GM12892 (cell line): ENCODE results near the gene ATPAF2.

Experiments
- DNase-seq: peaks from one replicate; pipeline ENCODE4 v3.0.0; 2011; ENCODE audit not compliant: insufficient read length
- FAIRE-seq: peaks from 2 replicates; lab custom pipeline; 2011; peaks lifted over from hg19 to GRCh38; lab: Jason Lieb, UNC
- POLR2A ChIP-seq: IDR thresholded peaks from 2 replicates; pipeline ENCODE4 v1.6.1; 2011; ENCODE audit warnings: low read depth, low read length, control low read depth
- POLR2AphosphoS5 ChIP-seq: IDR thresholded peaks from 2 replicates; pipeline ENCODE4 v1.6.1; 2011; ENCODE audit warnings: low read depth, low read length, control low read depth
- TAF1 ChIP-seq: IDR thresholded peaks from 2 replicates; pipeline ENCODE4 v1.6.1; 2011; ENCODE audit warnings: low read depth, mild to moderate bottlenecking, control low read depth, low read length, borderline replicate concordance

ATPAF2 gene

DNA sequence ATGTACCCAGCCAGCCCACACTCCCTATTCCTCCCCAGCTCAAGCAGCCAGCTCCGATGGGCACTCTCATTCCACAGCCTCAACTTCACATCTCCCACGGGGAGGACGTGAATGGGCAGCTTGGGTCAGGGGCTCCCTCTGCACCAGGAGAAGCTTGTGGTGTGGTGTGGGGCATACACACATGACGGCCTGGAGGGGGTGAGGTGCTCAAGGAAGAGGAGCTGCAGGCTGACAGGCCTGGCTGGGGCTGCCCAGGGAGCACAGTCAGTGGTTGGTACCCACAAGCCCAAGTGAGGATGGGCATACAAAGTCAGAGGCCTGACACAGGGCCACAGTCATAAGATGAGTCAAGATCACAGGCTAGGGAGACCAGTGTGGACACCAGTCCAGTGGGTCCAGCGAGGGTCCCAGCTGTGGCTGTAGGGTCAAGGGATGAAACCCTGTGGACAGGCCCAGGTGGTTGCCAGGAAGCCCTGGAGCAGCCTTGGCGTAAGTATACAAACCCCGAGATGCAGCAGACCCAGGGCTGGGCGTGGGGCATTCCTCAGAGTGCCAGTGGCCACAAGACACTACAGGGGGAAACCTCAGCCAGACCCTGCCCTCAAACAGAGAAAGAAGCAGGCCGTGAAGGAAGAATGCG is 61.9 kb downstream of the ATPAF2 start:
- FAIRE-seq (no peak), DNase-seq (no peak)
- TF ChIP-seq TAF1 (no peak), POLR2AphosphoS5 (no peak), POLR2A (no peak)

DNA sequence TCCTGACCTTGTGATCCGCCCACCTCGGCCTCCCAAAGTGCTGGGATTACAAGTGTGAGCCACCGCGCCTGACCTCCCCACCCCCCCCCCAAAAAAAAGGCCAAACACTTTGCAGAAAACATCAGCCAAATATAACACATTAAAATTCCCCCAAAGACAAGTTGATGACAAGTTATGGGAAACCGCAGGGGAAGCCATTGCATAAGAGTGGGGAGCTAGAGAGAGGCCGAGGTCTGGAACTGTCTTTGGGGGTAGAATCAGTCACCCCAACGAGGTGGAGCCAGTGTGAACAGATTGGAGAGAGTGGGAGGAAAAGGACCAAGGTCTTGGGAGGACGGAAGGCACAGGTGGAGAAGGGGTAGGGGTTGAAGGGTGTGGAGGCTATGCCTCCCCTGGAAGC is 63.5 kb downstream of the ATPAF2 start:
- no peak for FAIRE-seq
- no peak for DNase-seq
- TF ChIP-seq POLR2A, result no peak
- no peak for TF ChIP-seq POLR2AphosphoS5
- no peak for TF ChIP-seq TAF1

DNA sequence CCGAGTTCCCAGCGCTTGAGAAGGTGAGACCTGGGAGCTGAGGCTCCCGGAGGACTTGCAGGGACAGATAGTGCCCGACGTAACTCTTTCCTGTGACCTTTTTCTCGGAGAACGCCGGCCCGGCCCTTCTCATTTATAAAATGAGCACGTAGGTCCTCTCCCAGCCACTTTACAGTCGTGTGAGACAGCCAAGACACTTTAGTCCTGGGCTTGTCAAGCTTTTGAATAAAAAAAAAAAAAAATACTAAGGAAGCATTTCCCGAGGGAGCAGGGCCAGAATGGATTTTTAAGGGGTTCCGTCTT is 66.1 kb downstream of the ATPAF2 start:
- DNase-seq (no peak), FAIRE-seq (no peak)
- TF ChIP-seq TAF1 (no peak), POLR2A (no peak), POLR2AphosphoS5 (no peak)

DNA sequence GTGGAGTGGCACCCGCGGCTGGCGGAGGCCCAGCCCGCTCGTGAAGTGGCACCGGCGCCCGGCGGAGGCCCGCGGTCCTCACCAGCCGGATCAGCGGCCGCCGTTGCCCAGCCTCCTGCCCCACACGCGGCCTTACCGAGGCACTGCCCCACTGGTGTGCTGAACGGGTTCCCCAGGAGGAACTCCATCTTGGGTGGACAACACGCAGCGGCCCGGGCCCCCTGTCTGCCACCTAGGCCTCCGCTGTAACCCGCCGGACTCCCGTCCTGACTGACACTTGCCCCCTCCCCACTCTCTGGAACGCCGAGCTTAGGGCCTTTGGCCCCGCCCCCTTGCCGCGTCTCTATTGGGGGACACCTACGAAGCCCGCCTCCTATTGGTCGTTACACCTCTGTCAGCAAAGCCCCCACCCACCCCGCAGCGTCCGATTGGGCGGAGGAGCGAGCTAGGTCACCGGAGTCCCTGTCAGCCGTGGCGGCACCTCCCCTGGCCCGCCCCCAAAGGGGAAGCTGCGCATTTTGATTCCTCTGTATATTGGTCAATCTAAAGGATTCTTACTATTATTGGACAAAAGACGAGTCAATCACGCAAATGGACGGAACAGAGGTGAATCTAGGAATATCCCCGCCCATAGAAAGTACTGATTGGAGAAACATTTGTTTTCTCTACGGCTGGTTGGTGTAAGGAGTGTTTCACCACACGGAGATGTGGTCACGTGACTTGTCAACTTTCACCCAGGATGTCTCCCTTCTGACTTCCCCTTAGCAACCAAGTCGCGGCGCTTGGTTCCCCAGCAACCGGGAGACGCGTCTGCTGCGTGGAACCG is 66.6 kb downstream of the ATPAF2 start, which contains the start of the genes DRC3 and TOM1L2:
Gene DRC3 (plus strand): TSS at position 737 of the 826 bp plus-strand sequence. CDS start 4,737 bp downstream, outside the sequence.
Gene TOM1L2 (minus strand): TSS at position 275 of the 826 bp plus-strand sequence. CDS start 87 bp downstream, at position 188.
- DNase-seq (peak; percentile 96), FAIRE-seq (peak; percentile 99)
- peak; percentile 39; the same call in 1 of the 2 replicates for TF ChIP-seq POLR2A
- TF ChIP-seq TAF1, result no peak
- TF ChIP-seq POLR2AphosphoS5, result no peak

DNA sequence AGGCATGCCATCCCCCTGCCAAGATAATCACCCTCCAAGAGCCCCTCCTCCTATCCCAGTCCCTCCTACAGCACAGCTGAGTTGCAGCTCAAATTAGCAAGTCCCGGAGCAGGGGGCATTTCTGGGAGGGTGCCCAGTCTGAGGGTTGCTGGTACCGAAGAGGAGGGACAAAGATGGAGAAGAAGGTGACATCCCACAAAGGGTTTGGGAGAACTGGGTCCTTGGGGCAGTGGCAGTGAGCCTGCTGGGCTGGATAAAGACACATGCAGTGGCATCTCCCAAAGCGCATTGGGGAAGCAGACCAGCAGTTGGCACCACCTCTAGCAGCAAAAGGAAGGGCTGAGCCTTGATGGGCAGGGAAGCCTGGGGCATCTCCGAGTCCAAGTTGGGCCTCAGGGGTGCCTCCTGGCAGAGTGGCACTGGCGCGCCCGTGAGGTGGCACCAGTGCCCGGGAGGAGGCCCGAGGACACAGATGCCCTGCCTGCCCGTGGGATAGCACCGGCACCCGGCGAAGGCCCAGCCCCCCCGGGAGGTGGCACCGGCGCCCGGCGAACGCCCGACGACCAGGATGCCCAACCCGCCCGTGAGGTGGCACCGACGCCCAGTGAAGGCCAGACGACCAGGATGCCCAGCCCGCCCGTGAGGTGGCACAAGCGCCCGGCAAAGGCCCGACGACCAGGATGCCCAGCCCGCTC is 67.4 kb downstream of the ATPAF2 start:
- FAIRE-seq (no peak), DNase-seq (no peak)
- no peak for TF ChIP-seq POLR2AphosphoS5
- no peak for TF ChIP-seq POLR2A
- TF ChIP-seq TAF1, result no peak

DNA sequence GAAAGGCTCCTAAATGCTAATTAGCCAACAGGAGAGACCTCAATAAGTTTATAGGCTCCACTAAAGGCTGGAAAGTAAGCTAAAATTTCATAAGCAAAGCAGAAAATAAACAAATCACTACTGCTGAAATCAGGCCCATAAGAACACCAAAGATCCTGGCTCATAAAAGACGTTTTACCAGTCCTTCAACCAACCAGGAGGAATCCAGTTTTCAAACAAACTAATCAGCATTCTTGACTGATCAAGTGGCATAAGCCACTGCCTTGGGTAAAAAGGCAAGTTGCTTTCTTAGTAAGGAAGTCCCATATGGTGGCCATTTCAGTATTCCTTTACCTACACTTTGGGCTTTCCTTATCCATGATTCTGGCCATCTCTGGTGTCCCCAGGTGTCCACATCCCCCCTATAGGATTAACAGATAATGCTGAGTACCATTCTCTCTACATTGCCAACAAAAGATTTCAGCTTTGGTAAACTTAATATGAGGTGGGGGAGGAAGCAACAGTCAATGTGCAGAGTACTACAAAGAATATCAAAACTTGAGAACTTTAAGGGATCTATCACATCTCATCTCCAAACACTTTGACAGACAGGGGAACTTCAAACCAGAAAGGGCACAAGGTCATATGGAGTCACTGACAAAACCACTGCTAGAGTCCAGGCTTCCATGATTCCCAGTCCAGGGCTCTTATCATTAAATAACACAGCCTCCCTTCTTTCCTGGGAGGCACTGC is 68.1 kb downstream of the ATPAF2 start:
- FAIRE-seq (no peak), DNase-seq (no peak)
- no peak for TF ChIP-seq TAF1
- no peak for TF ChIP-seq POLR2A
- no peak for TF ChIP-seq POLR2AphosphoS5
